GM21528 (cell line): Measurements from ENCODE around the gene LYZL1.
"Not testable (repeated sequence)": the region's sequence is repeated elsewhere in the genome, so short reads cannot be mapped to it uniquely, and the experiment has no call there.

Experiments used
- ATAC-seq: cut with Tn5 transposase; IDR thresholded peaks from one replicate; pipeline ENCODE4 v1.9.1; 2021; ENCODE audit warnings: mild to moderate bottlenecking, moderate library complexity; ENCODE audit not compliant: unreplicated experiment, low FRiP score

The LYZL1 gene

GRCh38 chr10:29326886-29327745, 38.2 kb downstream of the LYZL1 start:
- ATAC-seq: no peak

GRCh38 chr10:29327746-29328102, 38.9 kb downstream of the LYZL1 start:
- ATAC-seq: no peak

GRCh38 chr10:29328983-29329382, 40.1 kb downstream of the LYZL1 start:
- no peak for ATAC-seq

- no peak for ATAC-seq
Observed at GRCh38 chr10:29329420-29329819, 40.5 kb downstream of the LYZL1 start.

- no peak for ATAC-seq
Observed at GRCh38 chr10:29332061-29332760, 43.3 kb downstream of the LYZL1 start.

- no peak for ATAC-seq
Observed at GRCh38 chr10:29332761-29333148, 43.9 kb downstream of the LYZL1 start.

GRCh38 chr10:29337526-29337925, 48.7 kb downstream of the LYZL1 start:
- ATAC-seq: not testable (repeated sequence)

- ATAC-seq: no peak
Observed at GRCh38 chr10:29343607-29344038, 54.8 kb downstream of the LYZL1 start.

GRCh38 chr10:29344073-29344820, 55.4 kb downstream of the LYZL1 start:
- ATAC-seq: no peak

GRCh38 chr10:29345144-29345909, 56.5 kb downstream of the LYZL1 start:
- no peak for ATAC-seq

GRCh38 chr10:29345910-29346209, 57.0 kb downstream of the LYZL1 start:
- no peak for ATAC-seq

- no peak for ATAC-seq
Observed at GRCh38 chr10:29346296-29347001, 57.6 kb downstream of the LYZL1 start.

GRCh38 chr10:29348836-29349235, 60.0 kb downstream of the LYZL1 start:
- ATAC-seq: no peak

- no peak for ATAC-seq
Observed at GRCh38 chr10:29353305-29353704, 64.4 kb downstream of the LYZL1 start.

GRCh38 chr10:29353887-29354561, 65.2 kb downstream of the LYZL1 start:
- ATAC-seq: no peak

- no peak for ATAC-seq
Observed at GRCh38 chr10:29355411-29355991, 66.6 kb downstream of the LYZL1 start.

GRCh38 chr10:29356931-29357330, 68.1 kb downstream of the LYZL1 start:
- no peak for ATAC-seq

- no peak for ATAC-seq
Observed at GRCh38 chr10:29358010-29358616, 69.2 kb downstream of the LYZL1 start.
